ENCODE results near the gene HOXB5.

HOXB5 gene

DNA sequence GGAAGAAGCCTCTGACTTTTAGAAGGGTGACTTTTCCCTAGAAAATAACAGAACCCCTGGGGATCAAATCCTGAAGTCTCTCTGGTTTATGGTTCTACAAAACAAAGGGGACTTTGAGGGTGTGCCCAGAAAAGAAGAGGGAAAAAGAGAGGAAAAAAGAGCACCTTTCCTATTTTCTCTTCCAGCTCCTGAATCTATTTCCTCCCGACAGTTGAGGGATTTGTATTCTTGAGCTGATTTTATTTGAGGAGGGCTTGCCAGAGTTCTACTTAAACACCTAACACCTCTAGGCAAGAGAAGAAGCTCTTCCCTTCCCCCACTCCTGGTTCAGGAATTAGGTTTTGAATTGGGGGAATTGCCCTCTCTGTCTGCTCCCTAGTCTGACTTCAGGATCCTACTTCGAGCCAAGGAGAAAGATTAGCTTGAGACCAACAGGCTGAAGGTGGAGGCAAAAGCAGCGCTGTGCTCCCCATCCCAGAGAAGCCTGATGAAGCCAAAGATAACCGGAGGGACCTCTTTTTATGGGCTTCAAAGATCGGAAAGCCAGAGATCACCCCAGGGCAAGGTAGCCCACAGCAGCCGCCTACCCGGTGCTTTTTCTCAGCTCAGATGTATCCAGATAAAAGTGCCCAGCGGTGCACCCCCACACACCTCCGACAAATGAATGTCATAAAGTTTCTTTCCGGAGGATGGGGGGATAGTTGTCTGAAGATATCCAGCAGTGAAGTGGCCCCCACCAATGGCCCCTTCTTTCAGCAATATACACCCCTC is 4.3 kb downstream of the HOXB5 start:
- DNase-seq = no peak

DNA sequence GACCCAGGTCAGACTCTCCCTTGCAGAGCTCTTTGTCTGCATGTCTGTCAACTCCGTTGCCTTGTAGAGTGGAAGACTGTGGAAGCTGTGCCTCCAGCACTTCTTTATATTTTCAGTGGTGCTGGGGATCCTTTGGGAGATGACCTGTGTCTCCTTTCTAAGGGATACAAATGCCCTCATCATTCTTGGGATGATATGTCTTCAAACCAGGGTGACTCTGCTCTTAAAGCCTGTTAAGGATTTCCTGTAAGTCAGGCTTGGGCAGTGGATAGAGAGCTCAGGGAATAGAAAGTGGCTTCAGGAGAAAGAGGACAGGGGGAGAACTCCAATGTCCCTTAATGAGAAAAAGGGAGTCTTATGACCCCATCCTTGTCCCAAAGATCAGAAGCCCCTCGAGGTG is 5.1 kb downstream of the HOXB5 start:
- DNase-seq = no peak

DNA sequence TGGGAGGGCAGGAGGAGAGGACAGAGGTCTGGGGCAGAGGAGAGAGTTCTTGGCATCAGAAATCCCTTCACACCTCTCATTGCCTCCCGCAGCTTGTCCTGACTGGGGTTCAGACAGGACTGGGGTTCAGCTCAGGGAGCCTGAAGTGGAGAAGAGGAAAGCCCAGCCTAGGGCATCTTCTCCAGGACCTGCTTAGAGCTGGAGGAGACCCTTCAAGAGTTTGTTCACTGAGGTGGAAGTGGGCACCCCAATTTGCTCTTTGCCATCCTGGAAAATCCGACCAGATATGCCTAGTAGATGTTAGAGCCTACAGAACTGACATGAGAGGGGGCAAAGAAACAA is 5.5 kb downstream of the HOXB5 start:
- no peak for DNase-seq

DNA sequence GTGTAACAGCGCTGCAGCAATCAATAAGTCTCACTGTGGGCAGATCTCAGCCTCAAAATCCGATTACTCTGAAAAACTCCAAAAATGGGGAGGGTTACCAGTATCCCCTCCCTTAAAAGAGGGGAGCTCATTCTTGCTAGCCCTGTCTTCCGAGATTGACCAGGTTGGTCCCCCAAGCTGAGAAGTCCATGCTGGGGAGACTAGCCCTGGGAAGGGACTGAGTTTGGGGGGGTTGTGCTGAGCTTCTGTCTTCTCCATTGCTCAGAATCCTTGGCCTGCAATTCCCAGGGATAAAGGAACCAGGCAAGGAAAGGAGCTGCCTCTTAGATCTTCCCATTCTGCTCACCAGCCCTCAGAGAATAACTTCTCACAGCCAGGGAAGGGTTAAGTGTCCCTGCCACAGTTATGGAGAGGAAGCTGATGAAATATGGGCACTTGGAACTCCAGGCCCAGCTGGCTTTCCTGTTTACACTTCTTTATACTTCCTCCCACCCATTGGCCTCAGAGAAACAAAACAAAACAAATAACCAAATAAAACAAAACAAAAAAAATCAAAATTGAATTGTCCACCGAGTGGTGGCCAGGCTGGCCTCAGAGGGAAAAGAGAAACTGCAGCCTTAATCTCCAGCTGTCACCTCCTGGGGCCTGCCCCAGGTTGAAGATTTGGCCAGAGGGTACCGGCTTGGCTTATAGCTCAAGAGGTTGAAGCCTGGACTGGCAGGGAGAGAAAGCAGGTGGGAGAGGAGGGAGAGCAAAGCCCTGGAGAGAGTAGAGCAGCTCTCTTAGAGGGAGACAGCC is 6.1 kb downstream of the HOXB5 start:
- no peak for DNase-seq

DNA sequence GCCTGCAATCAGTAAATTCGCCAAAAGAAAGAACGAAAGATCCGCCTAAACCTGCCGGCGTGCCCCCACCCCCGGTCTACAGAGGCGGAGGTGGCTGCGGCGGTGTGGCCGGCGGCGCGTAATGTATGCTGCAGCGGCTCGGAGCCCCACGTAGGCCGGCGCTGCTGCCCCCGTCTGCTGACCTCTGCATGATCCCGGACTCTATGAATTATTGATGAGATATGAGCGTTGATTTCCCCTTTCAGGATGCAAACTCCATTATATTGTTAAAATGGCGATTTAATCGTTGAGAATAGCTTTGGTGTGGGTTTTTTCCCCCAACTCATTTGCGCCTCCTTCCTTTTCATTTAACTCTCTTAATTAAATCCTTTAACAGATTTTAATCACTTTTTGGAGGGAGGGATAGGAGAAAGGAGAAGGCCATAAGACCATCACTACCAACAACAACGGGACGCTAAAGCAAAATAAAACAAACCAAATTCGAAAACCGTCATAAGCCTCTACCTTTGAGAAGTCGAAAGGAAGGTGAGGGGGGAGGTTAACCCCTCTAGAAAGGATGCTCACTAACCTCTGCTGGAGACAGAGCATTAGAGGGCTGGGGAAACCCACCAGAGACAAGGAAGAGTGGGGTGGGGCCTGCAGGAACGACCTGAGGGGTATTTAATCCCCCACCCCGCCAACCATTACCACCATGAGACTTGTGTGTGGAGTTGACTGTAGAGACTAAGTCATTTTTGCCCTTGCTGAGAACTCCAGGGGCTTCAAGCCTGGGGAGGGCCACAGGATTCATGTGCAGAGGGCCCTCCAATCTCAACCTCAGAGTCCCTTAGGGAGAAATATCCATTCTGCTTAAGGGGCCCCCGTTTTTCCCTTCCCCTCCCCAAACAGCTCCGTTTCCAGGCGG is 7.0 kb downstream of the HOXB5 start:
- DNase-seq = no peak

DNA sequence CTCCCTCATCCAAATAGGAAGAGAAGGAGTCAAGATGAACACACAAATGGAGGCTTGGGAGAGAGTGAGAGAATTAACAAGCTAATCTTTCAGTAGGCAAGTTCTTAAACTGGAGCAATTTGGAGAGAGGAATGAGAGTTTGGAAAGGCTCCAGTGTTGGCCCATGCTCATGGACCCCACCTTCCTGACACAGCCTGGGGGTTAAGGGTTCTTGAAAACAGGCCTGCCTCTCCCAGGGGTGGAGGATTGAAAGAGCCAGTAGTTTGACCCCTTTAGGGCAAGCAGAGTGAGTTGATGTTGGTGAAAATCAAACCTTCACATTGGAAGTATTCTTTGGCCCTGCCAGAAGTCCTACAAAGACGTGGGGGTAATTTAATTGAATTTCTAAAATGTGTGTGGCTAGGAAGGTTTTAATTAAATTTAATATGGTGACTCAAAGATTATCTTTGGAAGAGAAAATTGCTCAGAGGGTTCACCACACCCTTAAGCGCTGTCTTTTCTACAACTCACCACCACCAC is 9.3 kb downstream of the HOXB5 start:
- no peak for DNase-seq

DNA sequence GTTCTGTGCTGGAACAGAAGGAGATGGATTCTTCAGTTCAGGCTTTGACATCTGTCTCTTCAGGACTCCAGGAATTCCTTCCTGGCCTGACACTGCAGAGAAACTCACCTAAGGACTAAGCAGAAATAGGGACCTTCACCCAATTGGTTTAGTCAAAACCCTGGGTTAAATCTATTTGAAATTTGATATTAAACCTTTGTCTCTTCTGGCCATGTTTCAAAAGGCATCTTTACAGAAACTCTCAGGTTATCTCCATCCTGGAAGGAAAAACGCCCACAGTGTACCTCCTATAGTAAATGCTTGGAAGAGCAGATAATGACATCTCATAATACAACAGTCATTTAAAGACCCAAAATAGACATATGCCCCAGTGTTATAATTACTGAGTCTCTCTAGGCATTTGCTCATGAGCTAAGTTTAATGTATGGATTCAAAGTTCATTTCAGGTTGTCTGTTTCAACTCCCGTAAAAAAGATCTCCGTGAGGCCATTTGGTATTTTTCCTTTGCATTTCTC is 9.8 kb downstream of the HOXB5 start:
- no peak for DNase-seq

DNA sequence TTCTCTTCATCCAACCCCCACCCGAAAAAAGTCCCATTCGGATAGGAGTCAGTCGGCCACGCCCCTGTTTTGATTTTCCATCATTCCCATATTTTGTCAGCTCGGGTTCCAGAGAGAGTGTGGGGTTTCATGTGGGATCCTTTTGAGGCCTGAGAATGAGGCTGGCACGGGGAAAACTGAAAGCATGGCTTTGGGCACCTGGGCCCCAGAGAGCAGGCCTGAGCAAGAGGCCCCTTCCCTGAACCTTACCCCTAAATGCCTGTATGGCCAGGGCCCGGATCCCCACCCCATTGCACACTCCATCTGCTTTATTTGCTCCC is 10.9 kb downstream of the HOXB5 start:
- DNase-seq = no peak

DNA sequence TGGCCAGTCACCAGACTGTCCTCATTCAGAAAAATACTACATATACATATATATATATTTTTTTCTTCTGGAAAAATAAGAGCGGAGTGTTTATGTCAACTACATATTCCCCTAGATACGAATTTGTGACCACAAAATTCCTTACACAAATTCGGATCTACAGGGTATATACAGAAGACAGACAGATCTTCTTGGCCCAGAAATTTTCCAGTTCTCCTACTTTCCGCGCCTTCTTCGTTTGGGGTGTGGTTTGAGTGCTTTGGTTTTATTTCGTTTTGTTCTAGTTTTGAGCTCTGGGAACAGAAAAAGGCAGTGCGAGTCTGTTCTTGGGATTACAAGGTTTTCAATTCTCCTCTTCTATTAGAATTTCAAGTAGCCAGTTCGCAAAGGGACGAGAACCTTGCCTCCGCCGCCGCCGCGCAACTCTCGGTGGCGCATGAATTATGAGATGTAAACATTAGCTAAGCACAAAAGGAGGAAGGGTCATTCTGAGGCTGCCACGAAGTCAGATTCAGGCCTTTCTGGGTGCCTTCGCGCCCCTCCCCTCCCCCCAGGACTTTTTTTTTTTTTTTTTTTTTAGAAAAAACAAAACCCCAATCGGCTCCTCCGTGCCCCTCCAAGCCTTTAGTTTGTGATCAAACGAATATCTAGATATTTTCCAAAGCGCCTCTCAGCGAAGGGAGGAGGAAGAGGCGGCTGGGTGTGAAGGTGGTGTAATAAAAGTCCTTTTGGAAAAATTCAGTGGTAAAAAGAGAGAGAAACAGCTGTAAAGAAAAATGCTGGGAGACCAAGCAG is 13.6 kb downstream of the HOXB5 start:
- no peak for DNase-seq

DNA sequence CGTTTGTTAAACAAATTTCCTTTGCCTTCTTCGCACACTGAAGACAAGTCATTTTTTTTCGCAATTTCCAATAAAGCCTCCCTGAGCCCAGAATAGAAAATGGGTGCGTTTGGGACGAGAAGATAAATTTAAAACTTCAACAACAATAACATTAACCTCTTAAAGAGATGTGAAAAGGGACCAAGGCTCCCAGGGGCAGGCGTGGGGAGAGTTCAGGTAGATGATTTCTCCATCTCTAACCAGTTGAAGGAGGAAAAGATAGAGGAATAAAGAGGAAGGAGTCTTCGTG is 14.2 kb downstream of the HOXB5 start:
- DNase-seq = no peak

DNA sequence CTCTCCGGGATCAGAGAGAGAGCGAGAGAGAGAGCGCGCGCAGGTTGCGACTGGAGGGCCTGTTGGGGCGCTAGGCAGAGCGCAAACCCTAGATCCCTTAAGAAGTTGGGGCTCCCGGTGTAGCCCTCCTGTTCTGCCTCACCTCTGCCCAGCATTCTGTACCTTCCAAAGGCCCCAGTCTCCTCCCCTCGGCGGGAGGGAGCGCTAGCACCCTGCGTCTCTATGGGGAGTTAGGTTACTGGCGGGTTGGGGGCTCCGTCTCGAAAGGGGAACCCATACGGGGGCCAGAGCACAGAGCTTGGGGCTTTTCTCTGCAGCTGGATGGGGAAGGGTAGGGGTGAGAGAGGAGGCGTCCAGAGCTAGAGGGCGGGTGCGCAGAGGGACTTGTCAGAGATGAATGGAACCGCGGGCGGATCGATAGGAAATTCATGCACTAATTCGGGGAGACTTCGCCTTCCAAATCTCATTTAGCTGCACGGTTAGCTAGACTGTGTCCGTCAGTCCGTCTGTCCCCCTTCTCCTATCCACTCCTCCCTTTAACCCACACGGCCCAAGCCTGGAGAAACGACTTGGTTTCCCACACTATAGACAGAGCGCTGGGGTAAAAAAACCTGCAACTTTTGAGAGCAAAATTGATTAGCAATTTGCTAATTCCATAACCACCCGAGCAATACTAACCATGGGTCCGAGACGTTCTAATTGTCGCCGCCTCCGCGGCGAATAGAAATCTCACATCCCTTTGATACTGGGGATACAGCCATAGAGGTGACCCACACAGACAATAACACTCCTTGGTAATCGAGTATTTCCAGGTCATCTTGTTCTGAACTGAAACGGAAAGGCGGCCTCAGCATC is 14.7 kb downstream of the HOXB5 start:
- no peak for DNase-seq

DNA sequence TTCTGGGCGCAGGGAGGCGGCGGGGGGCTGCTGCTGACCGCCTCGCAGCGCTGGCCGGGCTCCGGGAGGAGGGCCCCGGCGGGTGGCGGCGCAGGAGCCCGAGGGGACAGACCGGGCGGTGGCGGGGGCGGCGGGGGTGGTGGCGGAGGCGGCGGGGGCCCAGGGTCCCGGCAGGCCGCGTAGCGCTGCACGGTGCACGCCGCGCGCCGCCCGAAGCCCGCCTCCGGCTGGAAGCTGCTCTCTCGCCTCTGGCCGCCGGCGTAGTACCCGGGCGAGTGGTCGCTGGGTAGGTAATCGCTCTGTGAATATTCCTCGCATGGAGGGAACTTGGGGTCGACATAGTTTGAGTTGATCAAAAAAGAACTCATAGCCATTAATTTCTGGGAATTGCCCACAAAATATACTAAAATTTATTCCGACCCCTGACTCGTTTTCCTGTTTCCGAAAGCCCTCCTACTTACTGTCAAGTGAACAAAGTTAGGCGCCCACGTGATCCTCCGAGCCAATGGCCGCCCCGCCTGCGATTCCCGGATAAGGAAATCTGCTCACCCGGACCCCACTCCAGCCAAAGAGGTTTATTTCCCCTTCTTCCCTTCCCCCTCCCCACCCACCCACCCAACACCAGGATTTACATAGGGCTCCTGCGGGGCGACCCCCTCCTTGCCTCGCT is 15.5 kb downstream of the HOXB5 start, which contains the start of gene HOXB4:
Gene HOXB4, minus strand, starts transcription at position 405 of the 670 bp plus-strand sequence. Its CDS starts 31 bp downstream, at position 374.
- peak; percentile 55 for DNase-seq

DNA sequence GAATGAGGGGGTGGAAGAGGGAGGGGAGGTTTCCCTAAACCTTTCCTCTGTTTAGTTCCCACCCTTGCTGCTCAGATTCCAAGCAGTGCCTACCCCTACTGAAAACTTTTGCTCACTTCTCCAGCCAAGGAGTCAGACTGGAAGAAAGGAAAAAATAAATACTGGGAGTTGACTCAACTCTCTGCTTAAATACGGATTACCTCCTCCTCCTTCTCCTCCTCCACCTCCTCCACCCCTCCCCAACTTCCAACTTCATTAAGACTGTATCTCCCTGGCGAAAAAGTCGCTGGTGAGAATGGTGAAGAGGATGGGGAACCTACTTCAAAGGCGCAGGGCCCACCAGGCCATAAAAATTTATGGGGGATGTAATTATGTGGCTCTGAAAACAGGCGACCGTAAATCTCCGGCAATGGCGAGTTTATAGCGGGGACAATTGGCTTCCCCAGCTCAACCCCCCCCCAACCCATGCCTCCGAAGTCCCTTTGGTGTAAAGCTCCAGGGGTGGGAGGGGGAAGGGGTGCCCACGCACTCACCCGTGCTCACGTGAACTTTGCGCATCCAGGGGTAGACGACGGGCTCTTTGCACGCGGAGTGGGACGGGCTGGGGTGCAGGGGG is 16.1 kb downstream of the HOXB5 start:
- DNase-seq = no peak

DNA sequence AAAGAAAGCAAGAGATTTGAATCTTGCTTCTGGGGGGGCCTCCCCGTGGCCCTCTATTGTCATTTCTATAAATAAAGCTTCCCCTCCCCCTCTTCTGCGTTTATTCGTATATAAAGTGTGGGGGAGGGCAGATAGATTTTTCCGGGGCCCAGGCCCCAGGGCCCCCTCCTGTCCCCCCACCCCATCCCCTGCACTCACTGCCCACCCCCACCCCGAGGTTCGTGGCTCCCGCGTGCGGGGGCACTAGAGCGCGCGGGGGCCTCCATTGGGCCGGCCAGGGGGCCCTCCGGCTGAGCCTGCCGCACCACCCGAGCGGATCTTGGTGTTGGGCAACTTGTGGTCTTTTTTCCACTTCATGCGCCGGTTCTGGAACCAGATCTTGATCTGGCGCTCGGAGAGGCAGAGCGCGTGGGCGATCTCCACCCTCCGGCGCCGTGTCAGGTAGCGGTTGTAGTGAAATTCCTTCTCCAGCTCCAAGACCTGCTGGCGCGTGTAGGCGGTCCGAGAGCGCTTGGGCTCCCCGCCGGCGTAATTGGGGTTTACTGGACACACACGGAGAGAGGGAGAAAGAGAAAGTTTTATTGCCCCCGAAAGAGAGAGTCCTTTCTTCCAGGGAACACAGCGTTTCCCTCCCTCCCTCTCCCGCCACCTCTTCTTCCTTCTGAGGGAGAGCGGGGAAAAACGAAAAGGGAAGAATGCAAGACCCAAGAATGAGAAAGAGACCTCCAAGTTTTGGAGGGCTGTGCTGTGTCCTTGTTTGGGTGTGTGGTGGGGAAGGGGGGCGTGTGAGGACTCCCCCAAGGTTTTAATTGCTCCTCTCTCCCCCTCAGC is 16.9 kb downstream of the HOXB5 start:
- DNase-seq = no peak

DNA sequence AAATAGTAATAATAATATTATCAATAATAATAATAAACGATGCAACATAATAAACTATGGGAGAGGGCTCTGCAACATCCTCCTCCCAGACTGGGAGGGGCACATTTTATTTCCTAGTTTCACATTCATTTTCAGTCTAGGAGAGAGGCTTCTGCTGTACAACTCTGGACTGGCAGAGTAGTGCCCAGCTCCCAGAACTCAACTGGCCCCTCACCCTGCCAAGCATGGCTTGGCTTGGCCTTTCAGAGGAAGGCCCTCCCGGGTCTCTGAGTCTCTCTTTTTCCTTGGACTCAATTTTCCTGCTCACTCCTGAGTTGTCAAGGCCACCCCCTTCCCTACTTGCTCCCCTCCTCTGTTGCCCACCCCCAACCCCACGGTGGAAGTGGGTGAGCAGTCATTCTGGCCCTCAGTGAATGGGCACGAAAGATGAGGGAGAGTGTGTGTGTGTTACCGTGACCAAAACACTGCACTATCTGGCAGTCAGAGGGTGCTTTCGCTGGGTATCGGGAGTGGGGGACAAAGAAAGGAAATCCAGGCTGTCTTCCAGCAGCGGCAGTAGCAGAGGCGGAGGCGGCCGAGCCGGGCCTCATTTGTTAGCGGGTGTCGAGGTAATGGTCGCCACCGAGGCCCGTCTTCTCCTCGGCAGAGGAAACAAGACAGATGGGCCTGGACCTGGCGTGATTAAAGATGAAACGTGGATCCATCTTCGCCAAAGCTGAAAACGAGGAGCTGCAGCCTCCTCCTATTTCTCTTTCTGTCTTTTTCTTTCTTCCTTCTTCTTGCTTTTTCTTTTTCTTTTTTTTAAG is 17.7 kb downstream of the HOXB5 start:
- DNase-seq = no peak

DNA sequence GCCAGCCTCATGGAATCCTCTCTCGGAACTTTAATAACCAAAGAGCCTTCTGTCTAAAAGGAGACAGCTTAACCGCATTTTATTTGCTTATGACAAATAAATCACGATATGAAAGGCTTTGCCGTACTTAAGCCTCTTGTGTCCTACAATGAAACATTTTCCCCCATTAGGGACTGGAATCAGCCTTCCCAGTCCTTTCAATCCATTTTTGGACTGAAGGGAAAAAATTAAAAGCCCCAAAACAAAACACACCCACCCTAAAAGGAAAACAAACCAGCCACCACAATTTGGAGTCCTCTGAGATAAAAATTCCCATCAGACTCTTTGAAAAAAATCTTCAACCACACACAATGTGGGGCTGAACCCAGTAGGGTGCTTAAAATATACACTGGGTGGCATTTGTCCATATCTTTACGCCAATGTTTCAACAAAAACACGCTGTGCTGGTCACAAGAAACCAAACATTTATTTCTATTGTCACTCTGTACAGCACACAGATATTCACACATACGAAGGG is 18.5 kb downstream of the HOXB5 start:
- no peak for DNase-seq

DNA sequence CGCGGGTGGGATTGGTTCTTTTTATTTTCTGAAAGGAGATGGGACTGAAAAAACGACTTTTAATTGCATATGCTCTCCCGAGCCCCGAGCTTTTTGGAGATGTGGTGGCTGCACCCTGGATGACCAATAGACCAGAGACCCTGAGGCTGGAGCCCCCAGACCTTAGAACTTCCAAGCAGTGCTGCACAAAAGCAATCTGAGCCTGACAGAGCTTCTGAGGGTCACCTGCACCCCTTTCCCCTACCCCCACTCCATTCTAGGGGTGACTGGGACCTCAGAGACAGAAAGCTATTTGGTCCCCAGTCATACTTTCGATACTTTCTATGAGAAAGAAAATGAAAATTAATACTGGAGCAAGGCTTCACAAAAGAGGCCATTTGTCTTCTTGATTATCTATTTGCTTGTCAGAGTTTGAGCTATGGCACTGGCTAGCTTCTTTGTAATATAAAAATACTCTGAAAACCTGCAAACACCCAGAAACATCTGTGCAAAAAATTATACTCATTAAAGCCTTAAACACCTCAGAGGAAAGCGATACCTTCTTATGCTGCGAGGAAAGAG is 19.0 kb downstream of the HOXB5 start:
- no peak for DNase-seq

Measured in effector CD8-positive, alpha-beta T cell (primary cell).